HUES6 (cell line): ENCODE results near the gene CHD5.
"Not testable (repeated sequence)": the region's sequence is repeated elsewhere in the genome, so short reads cannot be mapped to it uniquely, and the experiment has no call there.

Experiments used
- H3K27ac ChIP-seq: 2 replicates; pipeline ENCODE4 v1.7.0; 2013; ENCODE audit warnings: low read depth, mild to moderate bottlenecking, low read length, inconsistent platforms
- H3K27me3 ChIP-seq: 2 replicates; pipeline ENCODE4 v1.6.1; 2013; ENCODE audit warnings: low read length; ENCODE audit not compliant: control insufficient read depth, insufficient read depth
- H3K36me3 ChIP-seq: 2 replicates; pipeline ENCODE4 v1.6.1; 2013; ENCODE audit warnings: low read length; ENCODE audit not compliant: control insufficient read depth, insufficient read depth
- H3K4me1 ChIP-seq: 2 replicates; pipeline ENCODE4 v1.6.1; 2013; ENCODE audit warnings: low read length; ENCODE audit not compliant: control insufficient read depth, insufficient read depth
- H3K4me3 ChIP-seq: 2 replicates; pipeline ENCODE4 v1.5.1; 2013; ENCODE audit warnings: low read depth, low read length
- H3K9ac ChIP-seq: one replicate; pipeline ENCODE4 v1.6.1; 2013; ENCODE audit warnings: mild to moderate bottlenecking, low read length
- H3K9me3 ChIP-seq: 2 replicates; pipeline ENCODE4 v1.6.1; 2013; ENCODE audit warnings: low read depth, low read length; ENCODE audit not compliant: control insufficient read depth, insufficient read depth

Gene CHD5

GRCh38 chr1:6080469-6080868, 99.7 kb downstream of the CHD5 start:
- H3K36me3 ChIP-seq, result no peaks in the 10 kb centered on the region
- H3K4me3 ChIP-seq, result no peak overlapping the region
- no peak overlapping the region for H3K9ac ChIP-seq
- H3K27me3 ChIP-seq, result no peaks in the 10 kb centered on the region
- peaks cover 6% of the 10 kb centered on the region; the same call in 1 of the 2 replicates for H3K4me1 ChIP-seq
- no peak overlapping the region for H3K27ac ChIP-seq
- H3K9me3 ChIP-seq, result no peaks in the 10 kb centered on the region

- no peak overlapping the region for H3K27ac ChIP-seq
- no peak overlapping the region for H3K9ac ChIP-seq
- H3K36me3 ChIP-seq, result no peaks in the 10 kb centered on the region
- H3K9me3 ChIP-seq, result no peaks in the 10 kb centered on the region
- H3K4me3 ChIP-seq, result no peak overlapping the region
- H3K27me3 ChIP-seq, result no peaks in the 10 kb centered on the region
- H3K4me1 ChIP-seq, result no peaks in the 10 kb centered on the region
Observed at GRCh38 chr1:6077919-6078318, 102.2 kb downstream of the CHD5 start.

- H3K9me3 ChIP-seq, result no peaks in the 10 kb centered on the region
- no peak overlapping the region for H3K27ac ChIP-seq
- no peak overlapping the region for H3K4me3 ChIP-seq
- H3K36me3 ChIP-seq, result no peaks in the 10 kb centered on the region
- no peaks in the 10 kb centered on the region for H3K27me3 ChIP-seq
- no peaks in the 10 kb centered on the region for H3K4me1 ChIP-seq
- no peak overlapping the region for H3K9ac ChIP-seq
Observed at GRCh38 chr1:6077506-6077905, 102.6 kb downstream of the CHD5 start.

- H3K27ac ChIP-seq, H3K9ac ChIP-seq, H3K9me3 ChIP-seq, H3K36me3 ChIP-seq, H3K27me3 ChIP-seq, H3K4me1 ChIP-seq, H3K4me3 ChIP-seq: not testable (repeated sequence)
Observed at GRCh38 chr1:6077061-6077460, 103.1 kb downstream of the CHD5 start.

GRCh38 chr1:6075748-6076147, 104.4 kb downstream of the CHD5 start:
- H3K4me3 ChIP-seq, result no peak overlapping the region
- H3K27me3 ChIP-seq, result no peaks in the 10 kb centered on the region
- H3K27ac ChIP-seq, result no peak overlapping the region
- no peaks in the 10 kb centered on the region for H3K4me1 ChIP-seq
- no peaks in the 10 kb centered on the region for H3K9me3 ChIP-seq
- no peaks in the 10 kb centered on the region for H3K36me3 ChIP-seq
- H3K9ac ChIP-seq, result no peak overlapping the region

- Histone ChIP-seq H3K4me3 (no peak overlapping the region), H3K9me3 (no peaks in the 10 kb centered on the region), H3K4me1 (no peaks in the 10 kb centered on the region), H3K36me3 (no peaks in the 10 kb centered on the region), H3K9ac (no peak overlapping the region), H3K27me3 (no peaks in the 10 kb centered on the region), H3K27ac (no peak overlapping the region)
Observed at GRCh38 chr1:6074192-6074901, 105.8 kb downstream of the CHD5 start.

- Histone ChIP-seq H3K36me3 (no peaks in the 10 kb centered on the region), H3K27ac (no peak overlapping the region), H3K27me3 (no peaks in the 10 kb centered on the region), H3K9ac (no peak overlapping the region), H3K4me3 (no peak overlapping the region), H3K9me3 (no peaks in the 10 kb centered on the region), H3K4me1 (no peaks in the 10 kb centered on the region)
Observed at GRCh38 chr1:6073480-6074053, 106.6 kb downstream of the CHD5 start.

GRCh38 chr1:6072774-6073479, 107.2 kb downstream of the CHD5 start:
- H3K36me3 ChIP-seq, result no peaks in the 10 kb centered on the region
- no peak overlapping the region for H3K27ac ChIP-seq
- H3K27me3 ChIP-seq, result no peaks in the 10 kb centered on the region
- no peak overlapping the region for H3K9ac ChIP-seq
- no peak overlapping the region for H3K4me3 ChIP-seq
- no peaks in the 10 kb centered on the region for H3K9me3 ChIP-seq
- H3K4me1 ChIP-seq, result no peaks in the 10 kb centered on the region

GRCh38 chr1:6071219-6071618, 108.9 kb downstream of the CHD5 start:
- Histone ChIP-seq H3K4me1 (no peaks in the 10 kb centered on the region), H3K27me3 (no peaks in the 10 kb centered on the region), H3K9me3 (no peaks in the 10 kb centered on the region), H3K9ac (no peak overlapping the region), H3K36me3 (no peaks in the 10 kb centered on the region), H3K4me3 (no peak overlapping the region), H3K27ac (no peak overlapping the region)

GRCh38 chr1:6070450-6070974, 109.6 kb downstream of the CHD5 start:
- H3K9ac ChIP-seq, result no peak overlapping the region
- H3K27ac ChIP-seq, result no peak overlapping the region
- H3K4me1 ChIP-seq, result no peaks in the 10 kb centered on the region
- H3K27me3 ChIP-seq, result no peaks in the 10 kb centered on the region
- H3K4me3 ChIP-seq, result no peak overlapping the region
- H3K36me3 ChIP-seq, result no peaks in the 10 kb centered on the region
- no peaks in the 10 kb centered on the region for H3K9me3 ChIP-seq

GRCh38 chr1:6069573-6069972, 110.5 kb downstream of the CHD5 start:
- Histone ChIP-seq H3K9me3 (no peaks in the 10 kb centered on the region), H3K27me3 (no peaks in the 10 kb centered on the region), H3K27ac (no peak overlapping the region), H3K4me1 (no peaks in the 10 kb centered on the region), H3K4me3 (no peak overlapping the region), H3K9ac (no peak overlapping the region), H3K36me3 (no peaks in the 10 kb centered on the region)
